Activated T-cell treated with anti-CD3 and anti-CD28 coated beads, Interleukin-2, amount 50 U/mL, for 1 hour (primary cell): ENCODE data around the gene GABPB1.

Source experiments
- DNase-seq: peaks from one replicate; pipeline ENCODE4 v3.0.0-alpha.2; 2020

The GABPB1 gene

DNA sequence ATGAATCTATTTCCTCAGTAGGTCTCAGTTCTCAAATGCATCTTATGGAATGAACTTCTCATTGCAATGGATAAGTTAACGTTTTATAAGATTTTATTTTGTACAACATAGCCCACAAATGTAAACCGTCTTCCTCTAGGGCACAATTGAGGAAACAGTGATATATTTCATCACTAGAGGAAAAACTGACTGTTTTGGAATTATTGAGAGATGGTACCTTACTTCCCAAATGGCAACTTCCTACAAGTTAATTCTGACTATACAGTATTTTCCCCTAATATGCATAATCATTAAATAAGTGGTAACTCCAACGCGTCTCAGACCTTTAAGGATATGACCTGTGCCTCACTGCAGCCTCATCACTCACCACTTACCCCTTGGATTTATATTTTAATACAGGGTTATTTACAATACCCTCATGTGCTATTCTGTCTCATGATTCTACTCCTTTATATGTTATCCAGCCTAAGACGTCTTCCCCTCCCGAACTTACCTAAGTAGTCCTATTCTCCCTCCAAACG, 13.3 kb downstream of the GABPB1 start:
- DNase-seq = no peak

DNA sequence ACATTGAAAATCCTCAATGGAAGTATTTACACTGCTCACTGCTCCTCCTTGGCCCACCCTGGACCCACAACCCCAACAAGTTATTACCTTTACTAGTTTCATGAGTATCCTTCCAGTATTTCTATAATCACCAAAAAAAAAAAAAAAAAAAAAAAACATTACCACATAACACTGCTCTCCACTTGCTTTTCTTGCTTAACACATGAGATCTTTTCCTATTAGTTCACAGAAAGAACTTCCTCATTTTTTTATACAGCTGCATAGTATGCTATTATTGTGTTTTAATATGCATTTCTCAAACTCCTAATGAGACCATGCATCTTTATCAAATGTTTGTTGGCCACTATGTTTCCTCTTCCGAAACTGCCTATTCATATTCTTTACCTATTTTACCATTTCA, 14.6 kb downstream of the GABPB1 start:
- no peak for DNase-seq

DNA sequence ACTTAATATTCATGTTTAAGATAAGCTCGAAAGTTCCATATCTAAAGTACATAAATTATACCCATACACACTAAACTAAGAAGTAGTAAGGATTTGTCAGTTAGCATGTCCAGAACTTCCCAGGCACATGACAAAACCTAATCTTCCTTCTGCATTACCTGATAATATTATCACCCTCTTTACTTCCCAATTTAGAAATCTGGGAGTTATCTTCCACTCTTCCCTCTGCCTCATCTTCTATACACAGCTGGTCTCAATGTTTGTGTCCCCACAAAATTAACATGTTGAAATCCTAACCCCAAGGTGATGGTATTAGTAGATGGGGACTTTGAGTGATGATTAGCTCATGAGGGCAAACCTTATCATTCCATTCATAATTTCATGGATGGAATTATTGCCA, 15.3 kb downstream of the GABPB1 start:
- DNase-seq = no peak

DNA sequence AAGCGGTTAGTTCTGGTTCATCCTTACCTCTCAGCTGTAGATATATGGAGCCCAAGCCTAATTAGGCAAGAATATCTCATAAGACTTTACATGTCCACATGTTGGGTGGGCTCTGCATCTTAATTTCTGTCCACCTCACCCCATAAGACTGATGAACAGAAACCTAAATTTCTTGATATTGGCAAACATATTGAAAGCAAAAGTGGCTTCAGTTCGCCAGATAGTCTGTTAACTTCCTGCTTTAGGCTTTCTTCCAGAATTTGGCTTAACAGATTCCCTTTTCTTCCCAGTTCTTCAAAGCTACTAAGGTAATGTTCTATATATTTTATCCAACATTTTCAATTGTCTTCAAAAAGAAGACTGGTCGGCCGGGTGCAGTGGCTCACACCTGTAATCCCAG, 19.7 kb downstream of the GABPB1 start:
- DNase-seq = no peak

DNA sequence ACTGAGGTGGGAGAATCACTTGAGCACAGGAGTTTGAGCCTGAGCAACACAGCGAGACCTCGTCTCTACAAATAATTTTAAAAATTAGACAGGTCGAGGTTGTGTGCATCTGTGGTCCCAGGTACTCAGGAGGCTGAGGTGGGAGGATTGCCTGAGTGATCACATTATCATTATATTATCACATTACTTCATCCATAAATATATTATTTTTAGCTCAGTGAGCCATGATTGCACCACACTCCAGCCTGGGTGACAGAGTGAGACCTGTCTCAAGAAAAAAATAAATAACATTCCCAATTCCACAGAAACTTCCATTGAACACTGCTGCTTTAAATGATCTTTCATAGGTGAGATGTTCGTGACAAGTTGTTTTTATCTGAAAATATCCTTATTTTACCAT, 21.8 kb downstream of the GABPB1 start:
- DNase-seq = no peak

DNA sequence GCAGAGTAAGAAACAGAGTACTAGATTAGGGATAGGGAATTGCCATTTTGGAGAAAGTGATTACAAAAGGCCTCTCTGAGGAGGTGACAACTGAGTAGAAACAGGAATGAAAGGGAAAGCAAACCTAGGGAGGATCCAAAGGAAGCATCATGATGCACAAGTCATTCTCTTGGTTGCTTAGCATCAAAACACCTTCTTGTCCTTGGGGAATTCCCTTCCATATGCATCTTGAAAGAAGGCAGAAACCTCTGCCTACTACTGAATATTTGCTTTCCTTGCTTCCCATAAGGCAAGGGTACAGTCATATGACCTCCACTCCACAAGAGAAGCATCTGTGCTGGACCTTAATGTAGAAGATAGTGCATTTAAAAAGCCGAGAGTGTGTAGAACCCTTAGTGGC, 24.1 kb downstream of the GABPB1 start:
- DNase-seq = no peak

DNA sequence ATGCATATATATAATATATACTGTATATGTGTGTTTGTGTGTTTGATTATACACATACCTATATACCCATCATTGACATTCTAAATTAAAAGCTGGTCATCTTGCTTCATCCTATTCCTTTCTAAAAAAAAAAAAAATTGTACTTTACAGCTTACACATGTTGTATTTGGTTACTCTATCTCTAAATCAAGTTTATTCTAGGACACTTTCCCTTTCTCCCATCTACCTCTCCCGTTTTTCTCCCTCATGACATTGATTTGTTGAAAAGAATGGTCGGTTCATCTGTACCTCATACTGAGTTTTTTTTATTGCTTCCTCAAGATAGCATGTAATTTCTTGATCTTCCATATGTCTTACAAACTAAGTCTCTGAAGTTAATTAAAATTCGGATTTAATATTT, 26.9 kb downstream of the GABPB1 start:
- no peak for DNase-seq

DNA sequence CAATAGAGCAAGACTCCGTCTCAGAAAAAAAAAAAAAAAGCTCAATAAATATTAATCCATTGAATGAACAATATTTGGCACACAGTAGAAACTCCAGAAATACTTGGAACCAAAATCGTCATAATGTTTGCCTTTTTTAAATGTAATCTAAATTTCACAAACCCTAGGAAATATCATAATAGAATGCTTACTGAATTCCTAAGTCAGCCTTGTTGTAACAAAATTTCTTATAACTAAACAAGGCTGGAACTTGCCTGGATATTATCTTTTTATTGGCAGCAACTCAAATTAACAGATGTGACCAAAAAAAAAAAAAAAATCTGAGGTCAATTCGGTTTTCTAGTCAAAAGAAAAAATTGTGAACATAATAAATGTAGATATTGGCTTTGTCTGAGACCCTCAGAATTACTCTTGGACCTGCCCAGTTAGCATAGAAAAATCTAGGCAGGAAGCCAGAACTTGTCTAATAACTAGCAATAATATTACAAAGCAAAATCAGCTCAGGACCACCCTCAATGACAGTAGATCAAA, 33.3 kb downstream of the GABPB1 start:
- DNase-seq = no peak

DNA sequence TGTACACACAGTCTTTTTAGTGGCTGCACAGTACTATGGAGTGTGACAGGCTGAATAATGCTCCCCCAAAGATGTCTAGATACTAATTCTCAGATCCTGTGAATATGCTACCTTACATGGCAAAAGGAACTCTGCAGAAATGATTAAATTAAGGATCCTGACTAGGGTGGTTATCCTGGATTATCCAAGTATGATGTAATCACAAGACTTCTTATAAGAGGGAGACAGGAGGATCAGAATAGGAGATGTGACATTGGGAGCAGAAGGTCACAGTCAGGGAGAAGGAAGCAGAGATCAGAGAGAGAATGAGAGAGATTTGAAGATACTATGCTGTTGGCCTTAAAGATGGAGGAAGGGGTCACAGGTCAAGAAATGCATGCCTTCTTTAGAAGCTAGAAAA, 34.5 kb downstream of the GABPB1 start:
- DNase-seq = no peak

DNA sequence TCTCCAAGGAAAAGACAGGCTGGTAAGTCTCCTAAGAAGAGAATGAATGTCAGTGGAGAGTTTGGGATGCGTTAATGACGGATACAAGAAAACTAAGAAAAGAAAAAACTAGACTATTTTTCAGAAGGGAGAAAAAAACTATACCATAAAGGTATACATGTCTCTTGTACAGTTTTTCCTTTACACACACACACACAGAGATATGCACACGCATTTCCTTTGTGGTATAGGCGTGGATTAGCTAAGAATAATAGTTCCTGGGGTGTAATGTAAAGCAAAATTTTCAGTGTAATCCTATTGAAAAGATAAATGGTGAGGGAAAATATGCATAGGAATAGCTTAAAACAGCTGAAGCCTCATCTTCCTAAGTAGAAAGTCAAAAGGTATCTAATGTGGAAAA, 36.3 kb downstream of the GABPB1 start:
- no peak for DNase-seq

DNA sequence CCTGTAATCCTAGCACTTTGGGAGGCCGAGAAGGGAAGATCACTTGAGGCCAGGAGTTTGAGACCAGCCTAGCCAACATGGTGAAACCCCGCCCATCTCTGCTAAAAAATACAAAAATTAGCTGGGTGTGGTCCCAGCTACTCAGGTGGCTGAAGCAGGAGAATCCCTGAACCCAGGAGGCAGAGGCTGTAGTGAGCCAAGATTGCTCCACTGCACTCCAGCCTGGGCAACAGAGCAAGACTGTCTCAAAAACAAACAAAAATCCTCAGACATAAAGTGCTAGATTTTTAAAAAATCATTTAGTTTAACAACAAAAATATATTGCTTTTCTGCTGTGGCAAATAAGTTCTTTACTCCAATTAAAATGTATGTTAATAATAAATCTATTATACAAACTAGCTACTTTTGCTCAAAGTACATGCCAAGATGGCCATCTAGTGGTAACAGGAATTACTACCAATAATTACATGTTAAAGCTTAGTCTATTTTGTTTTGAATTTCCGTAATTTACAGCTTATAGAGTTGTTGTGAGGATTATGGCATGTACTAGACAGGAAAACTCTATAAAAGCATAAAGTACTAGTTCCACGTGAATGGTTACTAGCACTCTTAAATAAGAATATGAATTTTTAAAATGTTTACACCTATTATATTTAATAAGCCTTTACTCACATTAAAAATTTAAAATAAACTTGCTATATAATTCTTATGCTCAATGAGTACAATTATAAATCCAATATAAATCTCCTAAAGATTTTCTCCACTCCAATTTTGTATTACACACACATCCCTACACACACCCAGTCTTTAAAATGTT, 39.0 kb downstream of the GABPB1 start:
- no peak for DNase-seq

DNA sequence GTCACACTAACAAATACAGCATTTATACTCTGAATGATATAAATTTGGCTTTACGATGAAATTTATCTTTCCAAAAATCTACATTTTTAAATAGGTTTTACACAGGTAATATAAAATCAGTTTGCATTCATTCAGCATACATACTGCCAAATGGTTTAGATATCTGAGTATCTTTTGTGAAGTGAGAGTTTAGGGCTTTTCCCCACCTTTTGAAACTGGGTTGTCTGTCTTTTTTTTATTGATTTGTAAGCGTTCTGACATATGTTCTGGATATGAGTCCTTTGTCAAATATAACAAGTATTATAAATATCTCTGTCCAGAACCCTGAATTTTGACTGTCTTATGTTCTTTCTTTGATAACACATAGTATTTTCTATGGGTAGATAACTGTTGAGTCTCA, 42.4 kb downstream of the GABPB1 start:
- no peak for DNase-seq

DNA sequence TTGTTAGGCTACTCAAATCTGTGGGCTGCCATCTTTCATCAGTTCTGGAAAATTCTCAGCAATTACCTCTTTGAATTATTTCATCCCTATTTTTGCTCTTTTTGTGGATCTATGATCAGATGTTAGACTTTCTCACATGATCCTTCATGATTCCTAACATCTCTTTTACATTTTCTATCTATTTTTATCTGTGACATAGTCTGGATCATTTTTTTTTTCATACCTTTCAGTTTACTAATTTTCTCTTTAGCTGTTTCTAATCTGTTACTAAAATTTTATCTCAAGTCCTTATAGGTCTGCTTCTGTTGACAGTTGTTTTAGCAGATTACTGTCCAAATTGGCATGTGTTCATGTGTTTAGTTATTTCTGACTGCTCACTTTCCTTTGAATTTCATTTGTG, 47.2 kb downstream of the GABPB1 start:
- DNase-seq = no peak

DNA sequence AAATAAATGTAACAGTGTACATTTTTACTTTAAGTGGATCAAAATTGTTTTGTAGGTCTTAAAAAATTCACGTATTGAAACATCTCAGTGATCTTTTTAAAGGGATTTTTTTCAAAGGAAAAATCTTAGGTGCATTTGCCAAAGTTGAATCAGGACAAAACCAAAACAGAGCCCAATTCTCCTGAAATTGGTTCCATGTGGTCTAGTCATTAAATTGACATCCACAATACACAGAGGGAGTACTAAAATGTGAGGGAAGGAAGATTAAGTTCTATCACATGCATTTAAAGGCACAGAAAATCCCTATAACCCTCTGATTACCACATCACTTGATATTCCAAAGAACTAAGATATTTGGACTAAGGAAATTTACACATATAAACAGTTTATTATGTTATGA, 50.2 kb downstream of the GABPB1 start:
- DNase-seq = no peak

DNA sequence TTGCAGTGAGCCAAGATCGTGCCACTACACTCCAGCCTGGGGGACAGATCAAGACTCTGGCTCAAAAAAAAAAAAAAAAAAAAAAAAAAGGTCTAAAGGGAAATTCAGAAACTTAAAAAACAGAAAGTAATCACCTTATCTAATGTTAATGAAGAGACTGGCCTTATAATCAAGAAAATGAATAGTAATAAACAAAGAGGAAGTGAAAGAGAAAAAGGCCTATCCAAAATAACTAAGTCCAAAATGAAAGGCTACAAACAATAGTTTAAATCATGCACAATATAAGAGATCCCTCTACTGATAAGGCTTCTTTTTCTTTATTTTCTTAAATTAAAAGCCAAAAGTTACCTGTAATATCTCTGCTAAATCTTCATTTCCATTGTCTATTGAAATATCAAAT, 52.4 kb downstream of the GABPB1 start:
- DNase-seq = no peak

DNA sequence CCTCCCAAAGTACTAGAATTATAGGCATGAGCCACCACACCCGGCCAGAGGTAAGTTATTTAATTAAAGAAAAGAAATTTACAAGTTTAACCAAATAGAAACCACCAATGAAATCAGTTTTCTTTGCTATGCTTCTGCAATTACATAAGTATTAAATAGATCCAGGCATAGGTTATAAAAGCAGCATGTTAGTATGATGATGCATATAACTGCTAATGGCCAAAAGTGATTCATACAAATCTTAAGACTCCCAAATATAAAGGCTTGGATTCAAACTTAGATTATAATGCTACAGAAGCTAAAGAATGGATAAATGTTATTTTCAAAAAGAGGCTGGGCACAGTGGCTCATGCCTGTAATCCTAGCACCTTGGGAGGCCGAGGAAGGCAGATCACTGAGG, 56.7 kb downstream of the GABPB1 start:
- no peak for DNase-seq

DNA sequence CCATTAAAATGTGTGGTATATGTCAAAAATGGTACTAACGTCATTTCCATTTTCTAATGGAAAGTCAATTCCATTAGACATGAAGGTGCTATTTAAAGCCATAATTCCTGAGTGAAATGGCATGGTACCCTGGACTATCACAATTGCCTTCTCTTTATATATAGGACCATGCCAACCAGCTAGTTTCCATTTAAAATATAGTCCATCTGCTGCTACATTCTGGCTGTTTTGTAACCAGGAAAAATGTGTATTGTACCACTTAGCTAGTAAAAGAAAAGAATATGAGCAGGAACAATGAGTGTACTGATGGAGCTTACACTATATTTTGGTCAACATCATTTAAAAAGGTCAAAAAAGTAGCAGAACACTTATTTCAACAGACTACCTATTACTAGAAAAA, 59.0 kb downstream of the GABPB1 start:
- DNase-seq = no peak

DNA sequence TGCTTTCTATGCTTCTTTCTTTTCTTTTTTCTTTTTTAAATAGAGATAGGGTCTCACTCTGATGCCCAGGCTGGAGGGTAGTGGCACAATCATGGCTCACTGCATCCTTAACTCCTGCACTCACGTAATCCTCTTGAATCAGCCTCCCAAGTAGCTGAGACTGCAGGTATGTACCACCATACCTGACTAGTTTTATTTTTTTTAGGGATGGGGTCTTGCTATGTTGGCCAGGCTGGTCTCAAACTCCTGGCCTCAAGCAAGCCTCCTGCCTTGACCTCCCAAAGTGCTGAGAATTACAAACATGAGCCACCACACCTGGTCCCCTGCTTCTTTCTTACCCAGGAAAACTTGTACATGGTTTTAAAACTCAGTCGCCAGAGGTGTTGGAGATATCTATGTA, 65.2 kb downstream of the GABPB1 start:
- DNase-seq = no peak

DNA sequence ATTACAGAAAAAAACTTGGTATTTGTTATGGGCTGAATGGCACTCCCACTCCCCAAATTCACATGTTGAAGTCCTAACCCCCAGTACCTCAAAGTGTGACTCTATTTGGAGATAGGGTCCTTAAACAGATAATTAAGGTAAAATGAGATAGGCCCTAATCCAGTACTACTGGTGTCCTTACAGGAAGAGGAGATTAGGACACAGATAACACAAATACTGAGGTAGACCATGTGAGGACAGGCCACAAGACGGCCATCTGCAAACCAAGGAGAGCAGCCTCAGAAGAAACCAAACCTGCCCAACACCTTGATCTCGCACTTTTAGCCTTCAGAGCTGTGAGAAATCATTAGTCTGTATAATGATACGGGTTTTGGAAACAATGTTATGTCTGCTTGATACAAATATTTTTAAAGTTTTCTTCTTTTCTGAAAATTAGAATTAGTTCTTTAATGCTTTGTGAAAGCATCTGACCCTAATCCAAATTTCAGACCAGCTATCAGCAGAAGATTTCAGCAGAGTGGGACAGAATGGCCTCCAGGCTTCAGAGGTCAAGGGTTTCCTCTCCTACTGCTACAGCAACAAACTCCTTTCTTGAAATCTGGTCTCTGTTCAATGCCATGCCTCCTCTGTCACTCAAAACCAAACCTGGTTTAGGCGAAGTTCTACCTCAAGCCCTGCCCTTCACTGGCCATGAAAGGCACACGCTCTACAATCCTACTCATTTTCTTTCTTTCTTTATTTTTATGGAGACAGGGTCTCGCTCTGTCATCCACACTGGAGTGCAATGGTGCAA, 67.5 kb downstream of the GABPB1 start:
- DNase-seq = no peak

DNA sequence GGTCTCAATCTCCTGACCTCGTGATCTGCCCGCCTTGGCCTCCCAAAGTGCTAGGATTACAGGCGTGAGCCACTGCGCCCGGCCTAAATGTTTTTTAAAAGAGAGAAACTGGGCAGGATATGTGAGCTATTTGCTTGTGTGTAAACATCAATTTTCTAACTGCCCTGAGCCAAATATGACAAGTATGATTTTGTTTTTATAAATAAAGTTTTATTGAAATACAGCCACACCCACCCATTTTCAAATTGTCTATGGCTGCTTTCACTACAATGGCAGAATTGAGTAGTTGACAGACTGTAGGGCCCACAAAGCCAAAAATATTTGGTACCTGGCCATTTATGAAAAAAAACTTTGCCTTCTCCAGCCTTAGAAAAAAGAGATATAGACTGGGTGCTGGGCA, 73.6 kb downstream of the GABPB1 start:
- no peak for DNase-seq

DNA sequence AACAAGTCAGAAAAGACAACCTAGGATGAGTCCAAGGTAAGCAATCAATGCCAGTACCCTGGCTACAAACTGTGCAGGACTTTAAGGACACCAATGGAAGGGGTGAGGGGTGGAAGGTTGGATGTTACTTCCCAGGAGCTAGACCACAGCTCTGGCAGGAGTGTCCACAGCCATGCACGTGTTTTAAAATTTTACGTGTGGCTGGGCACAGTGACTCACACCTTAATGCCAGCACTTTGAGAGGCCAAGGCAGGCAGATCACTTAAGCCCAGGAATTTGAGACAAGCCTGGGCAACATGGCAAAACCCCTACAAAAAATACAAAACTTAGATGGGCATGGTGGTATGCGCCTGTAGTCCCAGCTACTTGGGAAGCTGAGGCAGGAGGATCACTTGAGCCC, 74.7 kb downstream of the GABPB1 start:
- DNase-seq = no peak

DNA sequence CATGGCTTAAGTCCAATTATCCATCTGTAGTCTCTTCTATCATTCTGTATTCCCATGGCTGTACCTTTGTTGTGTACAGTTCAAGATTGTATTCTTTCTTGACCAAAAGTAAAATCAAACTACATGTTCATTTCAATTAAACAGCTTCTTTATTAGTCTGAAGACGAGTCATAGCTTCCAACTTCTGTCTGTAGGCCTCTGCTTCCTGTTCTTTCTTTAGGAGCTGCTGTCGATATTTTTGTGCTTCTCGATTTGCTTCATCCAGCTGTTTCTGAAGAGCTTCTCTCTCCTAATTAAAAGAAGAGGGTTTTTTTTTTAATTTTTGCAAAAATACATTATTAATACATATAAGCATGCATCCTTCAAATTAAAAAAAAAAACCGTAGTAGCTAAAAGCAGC, 76.5 kb downstream of the GABPB1 start:
- DNase-seq = no peak

DNA sequence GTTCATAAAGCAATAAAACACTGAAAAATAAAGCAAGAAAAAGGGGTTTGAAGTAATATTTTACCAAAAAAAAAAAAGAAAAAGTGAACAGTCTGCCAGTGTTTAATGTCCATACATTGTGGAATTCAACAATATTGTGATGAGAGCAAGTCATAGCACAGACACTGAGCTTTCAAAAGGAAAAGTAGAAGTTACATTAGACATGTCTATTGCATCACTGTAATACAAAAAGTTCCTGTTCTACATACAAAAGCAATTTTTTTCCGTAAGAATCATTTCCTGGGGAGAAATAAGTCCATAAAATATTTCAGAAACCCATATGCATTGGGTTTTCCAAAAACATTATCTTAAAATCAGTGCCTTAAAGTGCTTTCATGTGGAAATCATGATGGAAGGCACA, 77.6 kb downstream of the GABPB1 start:
- DNase-seq = no peak

DNA sequence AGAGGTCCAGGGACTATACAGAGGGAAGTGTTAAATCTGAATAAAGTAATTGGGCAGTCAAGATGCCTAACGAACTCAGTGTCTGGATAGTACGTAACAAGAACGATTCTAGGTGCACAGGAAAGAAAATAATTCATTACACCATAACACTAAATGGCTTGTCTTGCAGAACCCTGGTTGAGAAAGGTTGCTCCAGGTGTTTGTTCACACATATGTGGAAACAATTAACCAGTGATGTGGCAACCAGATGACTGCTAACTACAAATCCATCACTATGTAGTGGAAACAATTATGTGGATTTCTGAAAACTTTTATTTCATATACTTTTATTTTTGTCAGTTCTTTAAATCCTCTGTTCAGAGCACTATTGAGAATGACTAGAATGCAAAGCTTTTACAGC, 79.1 kb downstream of the GABPB1 start:
- DNase-seq = no peak
